ENCODE results near the gene RNF141. TPM values are rescaled to one million over a fixed set of nuclear protein-coding genes. Genes with fewer than 3 reads are reported as not detected.

The RNF141 gene
- total RNA-seq, 1 experiment from 2014 or later = 35.8 TPM

DNA sequence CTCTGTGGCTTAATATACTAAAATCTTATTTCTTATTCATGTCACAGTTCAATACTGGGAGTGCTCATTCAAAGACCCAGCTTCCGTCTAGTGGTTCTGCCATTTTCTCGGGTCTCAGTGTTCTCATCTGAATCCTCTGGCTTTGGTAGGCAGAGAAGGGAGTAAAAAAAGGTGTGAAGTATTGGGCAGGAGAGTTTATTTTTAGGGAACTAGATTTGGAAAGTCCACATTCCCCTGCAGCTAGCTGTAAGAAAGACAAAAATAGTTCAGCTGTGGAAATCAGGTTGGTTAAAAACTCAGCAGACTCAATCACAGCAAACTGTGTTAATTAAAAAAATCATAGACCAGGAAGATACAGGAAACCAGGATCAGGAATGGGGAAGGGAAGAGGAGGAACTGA lies 31.5 kb upstream of the RNF141 start:
- ChIA-PET CTCF (no interaction called here), POLR2A (no interaction called here)
- no peaks in the 10 kb centered on the region for H3K36me3 ChIP-seq (ENCODE audit: control insufficient read depth, insufficient read depth, low read length)
- DNase-seq (ENCODE audit: low read depth, low spot score) (no peak), ATAC-seq (no peak)
- no peaks in the 10 kb centered on the region for H3K4me1 ChIP-seq (ENCODE audit: control insufficient read depth, insufficient read depth, low read length)
- H3K9me3 ChIP-seq (ENCODE audit: control insufficient read depth, insufficient read depth, low read depth, low read length) = no peaks in the 10 kb centered on the region
- intact Hi-C loops (cut with micrococcal nuclease; ENCODE audit: unreplicated experiment) = no loop called here
- in situ Hi-C loops (cut with HindIII; ENCODE audit: low pct_unique_long_range_greater_than_20kb, low sequenced_read_pairs) = no loop called here
- TF ChIP-seq, protein P1, sequence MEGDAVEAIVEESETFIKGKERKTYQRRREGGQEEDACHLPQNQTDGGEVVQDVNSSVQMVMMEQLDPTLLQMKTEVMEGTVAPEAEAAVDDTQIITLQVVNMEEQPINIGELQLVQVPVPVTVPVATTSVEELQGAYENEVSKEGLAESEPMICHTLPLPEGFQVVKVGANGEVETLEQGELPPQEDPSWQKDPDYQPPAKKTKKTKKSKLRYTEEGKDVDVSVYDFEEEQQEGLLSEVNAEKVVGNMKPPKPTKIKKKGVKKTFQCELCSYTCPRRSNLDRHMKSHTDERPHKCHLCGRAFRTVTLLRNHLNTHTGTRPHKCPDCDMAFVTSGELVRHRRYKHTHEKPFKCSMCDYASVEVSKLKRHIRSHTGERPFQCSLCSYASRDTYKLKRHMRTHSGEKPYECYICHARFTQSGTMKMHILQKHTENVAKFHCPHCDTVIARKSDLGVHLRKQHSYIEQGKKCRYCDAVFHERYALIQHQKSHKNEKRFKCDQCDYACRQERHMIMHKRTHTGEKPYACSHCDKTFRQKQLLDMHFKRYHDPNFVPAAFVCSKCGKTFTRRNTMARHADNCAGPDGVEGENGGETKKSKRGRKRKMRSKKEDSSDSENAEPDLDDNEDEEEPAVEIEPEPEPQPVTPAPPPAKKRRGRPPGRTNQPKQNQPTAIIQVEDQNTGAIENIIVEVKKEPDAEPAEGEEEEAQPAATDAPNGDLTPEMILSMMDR (IDR thresholded peaks at IDR 0.05) = no peak
- TF ChIP-seq TCF7L2 (IDR thresholded peaks at IDR 0.05; ENCODE audit: low read depth, low read length) (no peak), SIN3A (IDR thresholded peaks at IDR 0.05; ENCODE audit: borderline replicate concordance, insufficient read depth, low read depth, low read length) (no peak), POLR2AphosphoS5 (IDR thresholded peaks at IDR 0.05; ENCODE audit: low read depth, low read length) (no peak)
- TF ChIP-seq, protein P2, sequence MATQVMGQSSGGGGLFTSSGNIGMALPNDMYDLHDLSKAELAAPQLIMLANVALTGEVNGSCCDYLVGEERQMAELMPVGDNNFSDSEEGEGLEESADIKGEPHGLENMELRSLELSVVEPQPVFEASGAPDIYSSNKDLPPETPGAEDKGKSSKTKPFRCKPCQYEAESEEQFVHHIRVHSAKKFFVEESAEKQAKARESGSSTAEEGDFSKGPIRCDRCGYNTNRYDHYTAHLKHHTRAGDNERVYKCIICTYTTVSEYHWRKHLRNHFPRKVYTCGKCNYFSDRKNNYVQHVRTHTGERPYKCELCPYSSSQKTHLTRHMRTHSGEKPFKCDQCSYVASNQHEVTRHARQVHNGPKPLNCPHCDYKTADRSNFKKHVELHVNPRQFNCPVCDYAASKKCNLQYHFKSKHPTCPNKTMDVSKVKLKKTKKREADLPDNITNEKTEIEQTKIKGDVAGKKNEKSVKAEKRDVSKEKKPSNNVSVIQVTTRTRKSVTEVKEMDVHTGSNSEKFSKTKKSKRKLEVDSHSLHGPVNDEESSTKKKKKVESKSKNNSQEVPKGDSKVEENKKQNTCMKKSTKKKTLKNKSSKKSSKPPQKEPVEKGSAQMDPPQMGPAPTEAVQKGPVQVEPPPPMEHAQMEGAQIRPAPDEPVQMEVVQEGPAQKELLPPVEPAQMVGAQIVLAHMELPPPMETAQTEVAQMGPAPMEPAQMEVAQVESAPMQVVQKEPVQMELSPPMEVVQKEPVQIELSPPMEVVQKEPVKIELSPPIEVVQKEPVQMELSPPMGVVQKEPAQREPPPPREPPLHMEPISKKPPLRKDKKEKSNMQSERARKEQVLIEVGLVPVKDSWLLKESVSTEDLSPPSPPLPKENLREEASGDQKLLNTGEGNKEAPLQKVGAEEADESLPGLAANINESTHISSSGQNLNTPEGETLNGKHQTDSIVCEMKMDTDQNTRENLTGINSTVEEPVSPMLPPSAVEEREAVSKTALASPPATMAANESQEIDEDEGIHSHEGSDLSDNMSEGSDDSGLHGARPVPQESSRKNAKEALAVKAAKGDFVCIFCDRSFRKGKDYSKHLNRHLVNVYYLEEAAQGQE (IDR thresholded peaks at IDR 0.05; ENCODE audit: insufficient read depth in 1 of 2, low read depth in 2 of 2, low read length in 1 of 2) = no peak
- H3K27ac ChIP-seq (ENCODE audit: low read length) = no peak overlapping the region
- no TSS peak for BruUV-seq (replicated peaks)
- no peak overlapping the region for H3K4me3 ChIP-seq (ENCODE audit: low read depth in 2 of 2, low read length in 2 of 2)
- peaks cover 18% of the 10 kb centered on the region for H3K27me3 ChIP-seq (ENCODE audit: control insufficient read depth, insufficient read depth, low read length)

DNA sequence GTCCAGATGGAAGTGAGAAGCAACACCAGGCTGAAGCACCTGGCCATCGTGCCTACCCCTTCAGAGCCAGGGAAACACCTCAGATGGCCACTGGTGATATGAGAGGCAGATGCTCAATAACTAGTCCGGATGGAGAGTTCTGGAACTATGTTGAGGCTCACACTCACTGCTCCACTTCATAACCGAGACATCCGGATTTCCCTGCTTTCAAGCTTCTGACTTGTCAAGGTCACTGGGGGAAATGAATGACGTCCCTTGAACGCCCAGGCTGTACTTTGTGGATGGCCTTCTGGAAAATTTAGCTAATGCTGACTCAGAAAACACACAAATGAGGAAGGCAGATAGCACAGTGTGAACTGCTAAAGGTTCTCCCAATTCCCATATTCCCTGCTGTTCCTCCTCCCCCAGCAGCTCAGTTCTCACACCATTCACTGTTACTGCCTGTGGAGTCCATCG lies 27.5 kb upstream of the RNF141 start, which contains the start of gene LYVE1:
Gene LYVE1, minus strand, starts transcription at position 180 of the 456 bp plus-strand sequence. Its CDS starts 133 bp downstream, at position 47.
- H3K9me3 ChIP-seq (ENCODE audit: control insufficient read depth, insufficient read depth, low read depth, low read length) = no peaks in the 10 kb centered on the region
- intact Hi-C loops (cut with micrococcal nuclease; ENCODE audit: unreplicated experiment) (no loop called here), in situ Hi-C loops (cut with HindIII; ENCODE audit: low pct_unique_long_range_greater_than_20kb, low sequenced_read_pairs) (no loop called here)
- no peaks in the 10 kb centered on the region for H3K4me1 ChIP-seq (ENCODE audit: control insufficient read depth, insufficient read depth, low read length)
- no TSS peak for BruUV-seq (replicated peaks)
- no peaks in the 10 kb centered on the region for H3K36me3 ChIP-seq (ENCODE audit: control insufficient read depth, insufficient read depth, low read length)
- POLR2A ChIA-PET = no interaction called here
- no peak within 1 kb of the TSS for H3K4me3 ChIP-seq (ENCODE audit: low read depth in 2 of 2, low read length in 2 of 2)
- CTCF ChIA-PET = no interaction called here
- TF ChIP-seq TCF7L2 (IDR thresholded peaks at IDR 0.05; ENCODE audit: low read depth, low read length) = no peak
- TF ChIP-seq SIN3A (IDR thresholded peaks at IDR 0.05; ENCODE audit: borderline replicate concordance, insufficient read depth, low read depth, low read length) = no peak
- H3K27me3 ChIP-seq (ENCODE audit: control insufficient read depth, insufficient read depth, low read length) = peaks cover 18% of the 10 kb centered on the region
- no peak for ATAC-seq
- DNase-seq (ENCODE audit: low read depth, low spot score) = no peak
- no peak within 1 kb of the TSS for H3K27ac ChIP-seq (ENCODE audit: low read length)

DNA sequence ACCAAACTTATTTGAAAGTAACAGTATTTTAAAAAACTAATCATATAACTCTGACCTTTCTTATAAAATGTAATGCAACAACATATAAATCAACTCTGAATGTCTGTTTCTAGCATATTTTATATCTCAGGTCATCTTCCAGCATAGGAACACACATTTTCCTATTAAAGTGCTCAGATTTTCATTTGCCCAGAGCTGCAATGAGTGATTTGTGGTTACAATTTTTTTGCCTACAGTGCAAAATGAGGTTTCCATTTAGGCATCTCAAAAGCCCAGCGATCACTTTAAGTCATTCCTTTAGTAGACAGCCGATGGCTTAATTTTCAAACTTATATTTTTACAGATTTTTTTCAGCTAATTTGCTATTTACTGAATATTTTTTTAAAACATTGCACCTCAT lies 26.5 kb upstream of the RNF141 start:
- CTCF ChIA-PET = no interaction called here
- no TSS peak for BruUV-seq (replicated peaks)
- peaks cover 18% of the 10 kb centered on the region for H3K27me3 ChIP-seq (ENCODE audit: control insufficient read depth, insufficient read depth, low read length)
- H3K4me1 ChIP-seq (ENCODE audit: control insufficient read depth, insufficient read depth, low read length) = no peaks in the 10 kb centered on the region
- DNase-seq (ENCODE audit: low read depth, low spot score) (no peak), ATAC-seq (no peak)
- POLR2A ChIA-PET = no interaction called here
- intact Hi-C loops (cut with micrococcal nuclease; ENCODE audit: unreplicated experiment) = no loop called here
- H3K9me3 ChIP-seq (ENCODE audit: control insufficient read depth, insufficient read depth, low read depth, low read length) = no peaks in the 10 kb centered on the region
- TF ChIP-seq POLR2AphosphoS5 (IDR thresholded peaks at IDR 0.05; ENCODE audit: low read depth, low read length) (no peak), SIN3A (IDR thresholded peaks at IDR 0.05; ENCODE audit: borderline replicate concordance, insufficient read depth, low read depth, low read length) (no peak), TCF7L2 (IDR thresholded peaks at IDR 0.05; ENCODE audit: low read depth, low read length) (no peak)
- TF ChIP-seq, protein P1 (IDR thresholded peaks at IDR 0.05) = no peak
- TF ChIP-seq, protein P2 (IDR thresholded peaks at IDR 0.05; ENCODE audit: insufficient read depth in 1 of 2, low read depth in 2 of 2, low read length in 1 of 2) = no peak
- in situ Hi-C loops (cut with HindIII; ENCODE audit: low pct_unique_long_range_greater_than_20kb, low sequenced_read_pairs) = no loop called here
- H3K4me3 ChIP-seq (ENCODE audit: low read depth in 2 of 2, low read length in 2 of 2) = no peak overlapping the region
- H3K27ac ChIP-seq (ENCODE audit: low read length) = no peak overlapping the region
- no peaks in the 10 kb centered on the region for H3K36me3 ChIP-seq (ENCODE audit: control insufficient read depth, insufficient read depth, low read length)
